CD4-positive, alpha-beta T cell treated with Interleukin-15 for 1 hour (primary cell): ENCODE results near the gene PLEKHN1.

Experiments used
- DNase-seq: peaks from one replicate; pipeline ENCODE4 v3.0.0-alpha.2; 2020

The PLEKHN1 gene

GRCh38 chr1:931380-932172 is 34.7 kb upstream of the PLEKHN1 start:
- no peak for DNase-seq

- no peak for DNase-seq
Observed at GRCh38 chr1:932173-932510, 34.1 kb upstream of the PLEKHN1 start.

GRCh38 chr1:932776-933602 is 33.3 kb upstream of the PLEKHN1 start:
- no peak for DNase-seq

- no peak for DNase-seq
Observed at GRCh38 chr1:933603-933940, 32.7 kb upstream of the PLEKHN1 start.

GRCh38 chr1:934991-935750 is 31.1 kb upstream of the PLEKHN1 start:
- no peak for DNase-seq

- DNase-seq = no peak
Observed at GRCh38 chr1:935751-936231, 30.5 kb upstream of the PLEKHN1 start.

GRCh38 chr1:936348-937264 is 29.7 kb upstream of the PLEKHN1 start:
- no peak for DNase-seq

- no peak for DNase-seq
Observed at GRCh38 chr1:937521-937920, 28.8 kb upstream of the PLEKHN1 start.

GRCh38 chr1:938088-938683 is 28.1 kb upstream of the PLEKHN1 start:
- no peak for DNase-seq

- no peak for DNase-seq
Observed at GRCh38 chr1:938711-939489, 27.4 kb upstream of the PLEKHN1 start.

- DNase-seq = no peak
Observed at GRCh38 chr1:939511-940106, 26.7 kb upstream of the PLEKHN1 start.

- DNase-seq = no peak
Observed at GRCh38 chr1:940107-941014, 25.9 kb upstream of the PLEKHN1 start.

- no peak for DNase-seq
Observed at GRCh38 chr1:941015-941587, 25.2 kb upstream of the PLEKHN1 start.

GRCh38 chr1:941588-942383 is 24.5 kb upstream of the PLEKHN1 start:
- no peak for DNase-seq

- no peak for DNase-seq
Observed at GRCh38 chr1:942411-942821, 23.9 kb upstream of the PLEKHN1 start.

- no peak for DNase-seq
Observed at GRCh38 chr1:942864-943533, 23.3 kb upstream of the PLEKHN1 start.

- DNase-seq = no peak
Observed at GRCh38 chr1:943545-944340, 22.5 kb upstream of the PLEKHN1 start.
